GM10266 (cell line): ENCODE data around the gene TMEM217.

Experiments
- DNase-seq: peaks from one replicate; pipeline ENCODE4 v3.0.0; 2012; ENCODE audit errors: extremely low spot score
- CTCF ChIP-seq: IDR thresholded peaks from 2 replicates; pipeline ENCODE4 v1.5.1; 2012; ENCODE audit warnings: mild to moderate bottlenecking, low read depth; ENCODE audit not compliant: control insufficient read depth, insufficient read depth; ENCODE audit errors: missing control alignments

Gene TMEM217

GRCh38 chr6:37265001-37265400 is 7.1 kb upstream of the TMEM217 start:
- DNase-seq = no peak
- no peak for TF ChIP-seq CTCF

GRCh38 chr6:37262446-37263026 is 4.6 kb upstream of the TMEM217 start:
- TF ChIP-seq CTCF = no peak
- DNase-seq = no peak

GRCh38 chr6:37261198-37261597 is 3.3 kb upstream of the TMEM217 start:
- no peak for TF ChIP-seq CTCF
- DNase-seq = no peak

GRCh38 chr6:37260444-37260843 is 2.5 kb upstream of the TMEM217 start:
- no peak for DNase-seq
- no peak for TF ChIP-seq CTCF

GRCh38 chr6:37260040-37260439 is 2.1 kb upstream of the TMEM217 start:
- no peak for TF ChIP-seq CTCF
- DNase-seq = peak; percentile 35

GRCh38 chr6:37259191-37259590 is 1.2 kb upstream of the TMEM217 start:
- no peak for DNase-seq
- no peak for TF ChIP-seq CTCF

GRCh38 chr6:37258405-37259105 is 611 bp upstream of the TMEM217 start:
- TF ChIP-seq CTCF = no peak
- DNase-seq = no peak
